Gastrocnemius medialis (tissue), 4 donors: ENCODE results near the gene ATP7B.

ENCODE experiments used
- CTCF ChIP-seq, 5 experiments: fragments of 450-650 bp in 3 of 5; fragments of 200-600 bp in 2 of 5; sonication (generic) in 2 of 5; IDR thresholded peaks in 4 of 5; conservative IDR thresholded peaks in 1 of 5; 1 replicate in 4 of 5; 2 replicates in 1 of 5; pipeline ENCODE4 v1.5.1; 2016 to 2019; ENCODE audit warnings: antibody characterized with exemption in 5 of 5, mild to moderate bottlenecking in 3 of 5, moderate library complexity in 3 of 5
- POLR2A ChIP-seq, 2 donors: fragments of 450-650 bp; IDR thresholded peaks; one replicate each; pipeline ENCODE4 v1.6.1; 2017; ENCODE audit warnings: antibody characterized with exemption in 2 of 2, mild to moderate bottlenecking in 2 of 2, moderate library complexity in 2 of 2

GRCh38 chr13:51926528-51926885, 84.7 kb downstream of the ATP7B start:
- TF ChIP-seq CTCF (IDR thresholded peaks at IDR 0.05 in 4 of 5, conservative IDR thresholded peaks at IDR 0.05 in 1 of 5) (no peak), POLR2A (IDR thresholded peaks at IDR 0.05) (no peak)
